SK-N-SH treated with all-trans-retinoic acid at 6 μM for 48 hours (cell line): ENCODE results near the gene SLC24A4.

Source experiments
- ATAC-seq: fragments of 200-7000 bp; cut with Tn5 transposase; 3 replicates; pipeline ENCODE4 v1.9.1; 2020; ENCODE audit warnings: mild to moderate bottlenecking, moderate library complexity
- ARNTL ChIP-seq: fragments of 450-650 bp; formaldehyde crosslinking; IDR thresholded peaks from 2 replicates; pipeline ENCODE4 v1.5.0; 2020; ENCODE audit warnings: low read depth, mild to moderate bottlenecking, moderate library complexity, borderline replicate concordance
- BACH2 ChIP-seq: fragments of 250-450 bp; sonication (Bioruptor Pico); IDR thresholded peaks from 2 replicates; pipeline ENCODE4 v1.9.0; 2021; ENCODE audit warnings: mild to moderate bottlenecking, borderline replicate concordance
- CREB5 ChIP-seq: fragments of 250-450 bp; sonication (Bioruptor Pico); IDR thresholded peaks from 2 replicates; pipeline ENCODE4 v1.5.1; 2020; ENCODE audit warnings: low read depth, mild to moderate bottlenecking, moderate library complexity
- CSDC2 ChIP-seq: fragments of 250-450 bp; sonication (Bioruptor Pico); IDR thresholded peaks from 2 replicates; pipeline ENCODE4 v1.5.0; 2020; ENCODE audit warnings: mild to moderate bottlenecking, moderate library complexity
- CSRNP3 ChIP-seq: fragments of 250-450 bp; sonication (Bioruptor Pico); IDR thresholded peaks from 2 replicates; pipeline ENCODE4 v1.5.1; 2021; ENCODE audit warnings: mild to moderate bottlenecking, moderate library complexity
- ESRRG ChIP-seq: fragments of 250-450 bp; sonication (Bioruptor Pico); IDR thresholded peaks from 2 replicates; pipeline ENCODE4 v1.6.1; 2021; ENCODE audit warnings: mild to moderate bottlenecking
- GLIS3 ChIP-seq: fragments of 250-450 bp; sonication (Bioruptor Pico); IDR thresholded peaks from 2 replicates; pipeline ENCODE4 v1.5.0; 2020; ENCODE audit warnings: mild to moderate bottlenecking, moderate library complexity
- ISL1 ChIP-seq: fragments of 250-450 bp; sonication (Bioruptor Pico); IDR thresholded peaks from 2 replicates; pipeline ENCODE4 v2.1.2; 2022; ENCODE audit warnings: mild to moderate bottlenecking, moderate library complexity
- OSR1 ChIP-seq: fragments of 250-450 bp; sonication (Bioruptor Pico); IDR thresholded peaks from 2 replicates; pipeline ENCODE4 v1.8.0; 2022; ENCODE audit warnings: moderate library complexity, mild to moderate bottlenecking, inconsistent platforms
- PATZ1 ChIP-seq: fragments of 250-450 bp; sonication (Bioruptor Pico); IDR thresholded peaks from 2 replicates; pipeline ENCODE4 v1.8.0; 2020; ENCODE audit warnings: mild to moderate bottlenecking, moderate library complexity, borderline replicate concordance
- POU6F1 ChIP-seq: fragments of 250-450 bp; sonication (Bioruptor Pico); IDR thresholded peaks from 2 replicates; pipeline ENCODE4 v1.8.0; 2021; ENCODE audit warnings: low read depth, mild to moderate bottlenecking, moderate library complexity, borderline replicate concordance
- PPARA ChIP-seq: fragments of 250-450 bp; sonication (Bioruptor Pico); IDR thresholded peaks from 2 replicates; pipeline ENCODE4 v1.5.0; 2020; ENCODE audit warnings: mild to moderate bottlenecking, borderline replicate concordance
- RARB ChIP-seq: fragments of 250-450 bp; sonication (Bioruptor Pico); IDR thresholded peaks from 2 replicates; pipeline ENCODE4 v1.8.0; 2021; ENCODE audit warnings: mild to moderate bottlenecking, moderate library complexity
- SNAI2 ChIP-seq: fragments of 250-450 bp; sonication (Bioruptor Pico); IDR thresholded peaks from 2 replicates; pipeline ENCODE4 v1.5.0; 2020; ENCODE audit warnings: mild to moderate bottlenecking, moderate library complexity
- TCF4 ChIP-seq: fragments of 250-450 bp; sonication (Bioruptor Pico); IDR thresholded peaks from 2 replicates; pipeline ENCODE4 v1.8.0; 2021; ENCODE audit warnings: mild to moderate bottlenecking, moderate library complexity, borderline replicate concordance
- TOX ChIP-seq: fragments of 250-450 bp; sonication (Bioruptor Pico); IDR thresholded peaks from 2 replicates; pipeline ENCODE4 v1.8.0; 2021; ENCODE audit warnings: mild to moderate bottlenecking, moderate library complexity, borderline replicate concordance
- ZC3H10 ChIP-seq: fragments of 250-450 bp; sonication (Bioruptor Pico); IDR thresholded peaks from 2 replicates; pipeline ENCODE4 v1.5.1; 2021; ENCODE audit warnings: mild to moderate bottlenecking, moderate library complexity
- ZFP30 ChIP-seq: fragments of 450-650 bp; formaldehyde crosslinking; IDR thresholded peaks from 2 replicates; pipeline ENCODE4 v1.5.0; 2022; ENCODE audit warnings: mild to moderate bottlenecking, moderate library complexity
- ZNF565 ChIP-seq: fragments of 450-650 bp; formaldehyde crosslinking; conservative IDR thresholded peaks from 2 replicates; pipeline ENCODE4 v1.5.0; 2020; ENCODE audit warnings: low read depth, mild to moderate bottlenecking, moderate library complexity
- ZNF70 ChIP-seq: fragments of 450-650 bp; formaldehyde crosslinking; IDR thresholded peaks from 2 replicates; pipeline ENCODE4 v1.5.0; 2020; ENCODE audit warnings: mild to moderate bottlenecking, moderate library complexity
- ZNF8 ChIP-seq: fragments of 450-650 bp; formaldehyde crosslinking; IDR thresholded peaks from 2 replicates; pipeline ENCODE4 v1.5.0; 2020; ENCODE audit warnings: mild to moderate bottlenecking, moderate library complexity
- TF ChIP-seq, protein P1 (sequence below): fragments of 250-450 bp; sonication (Bioruptor Pico); IDR thresholded peaks from 2 replicates; pipeline ENCODE4 v1.5.0; 2020; ENCODE audit warnings: mild to moderate bottlenecking, moderate library complexity

SLC24A4 gene

DNA sequence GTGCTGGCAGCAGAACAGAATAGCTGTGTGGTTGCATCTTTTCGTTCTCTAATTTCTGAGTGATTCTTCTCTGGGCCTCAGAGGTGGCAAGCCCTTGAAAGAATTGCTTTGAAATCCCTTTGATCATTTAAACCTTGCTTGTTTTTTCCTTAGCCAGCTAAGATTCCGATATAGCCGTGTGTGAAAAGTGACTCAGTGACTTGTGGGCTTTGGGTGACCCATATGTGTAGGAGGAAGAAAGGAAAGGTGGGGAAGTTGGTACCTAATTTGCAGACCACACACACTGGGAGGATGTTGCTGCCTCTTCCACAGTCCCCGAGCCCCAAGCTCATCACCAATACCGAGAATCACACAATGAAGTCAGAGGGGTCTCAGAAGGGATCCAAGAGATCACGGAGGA, 18.8 kb downstream of the SLC24A4 start:
- ATAC-seq, result no peak; the same call in 2 of the 3 replicates
- no peak for TF ChIP-seq ESRRG (CRISPR knock-in tag)
- no peak for TF ChIP-seq PPARA
- no peak for TF ChIP-seq RARB (CRISPR knock-in tag)
- no peak for TF ChIP-seq ZNF565 (CRISPR knock-in tag)
- no peak for TF ChIP-seq SNAI2 (CRISPR knock-in tag)
- no peak for TF ChIP-seq GLIS3 (CRISPR knock-in tag)
- no peak for TF ChIP-seq OSR1 (CRISPR knock-in tag)

DNA sequence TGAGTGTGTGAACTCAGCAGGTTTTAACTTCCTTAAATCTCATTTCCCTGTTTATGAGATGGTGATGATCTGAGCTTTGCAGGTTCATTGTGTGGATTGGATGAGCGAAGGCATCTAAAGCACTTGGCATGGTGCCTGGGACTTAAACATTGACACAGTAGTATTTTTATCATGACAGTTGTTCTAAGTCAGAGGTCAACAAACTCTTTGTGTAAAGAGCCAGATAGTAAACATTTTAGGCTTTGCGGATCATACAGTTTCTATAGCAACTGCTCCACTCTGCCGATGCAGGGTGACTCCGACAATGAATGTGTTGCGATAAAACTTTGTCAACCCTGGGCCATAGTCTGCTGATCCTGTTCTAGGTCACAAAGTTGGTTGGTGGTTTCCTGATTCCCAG, 25.2 kb downstream of the SLC24A4 start:
- ATAC-seq, result no peak
- TF ChIP-seq TOX (CRISPR knock-in tag) (no peak), PATZ1 (CRISPR knock-in tag) (no peak), POU6F1 (CRISPR knock-in tag) (no peak), TCF4 (no peak), ZFP30 (CRISPR knock-in tag) (no peak), ZNF70 (CRISPR knock-in tag) (no peak), CSDC2 (CRISPR knock-in tag) (no peak), RARB (CRISPR knock-in tag) (no peak), ZC3H10 (CRISPR knock-in tag) (no peak), PPARA (no peak), CREB5 (CRISPR knock-in tag) (no peak), ZNF565 (CRISPR knock-in tag) (no peak), ZNF8 (CRISPR knock-in tag) (no peak), BACH2 (CRISPR knock-in tag) (no peak)

- no peak for TF ChIP-seq ZNF8 (CRISPR knock-in tag)
- no peak for TF ChIP-seq PATZ1 (CRISPR knock-in tag)
- no peak for TF ChIP-seq ISL1 (CRISPR knock-in tag)
- no peak for TF ChIP-seq CSDC2 (CRISPR knock-in tag)
- no peak for TF ChIP-seq TOX (CRISPR knock-in tag)
- no peak for TF ChIP-seq ZC3H10 (CRISPR knock-in tag)
- TF ChIP-seq RARB (CRISPR knock-in tag), result no peak
- no peak for TF ChIP-seq SNAI2 (CRISPR knock-in tag)
- TF ChIP-seq ZNF565 (CRISPR knock-in tag), result no peak
- TF ChIP-seq PPARA, result no peak
- no peak for TF ChIP-seq CREB5 (CRISPR knock-in tag)
- no peak for TF ChIP-seq CSRNP3 (CRISPR knock-in tag)
- no peak for TF ChIP-seq ZFP30 (CRISPR knock-in tag)
- TF ChIP-seq, protein P1, sequence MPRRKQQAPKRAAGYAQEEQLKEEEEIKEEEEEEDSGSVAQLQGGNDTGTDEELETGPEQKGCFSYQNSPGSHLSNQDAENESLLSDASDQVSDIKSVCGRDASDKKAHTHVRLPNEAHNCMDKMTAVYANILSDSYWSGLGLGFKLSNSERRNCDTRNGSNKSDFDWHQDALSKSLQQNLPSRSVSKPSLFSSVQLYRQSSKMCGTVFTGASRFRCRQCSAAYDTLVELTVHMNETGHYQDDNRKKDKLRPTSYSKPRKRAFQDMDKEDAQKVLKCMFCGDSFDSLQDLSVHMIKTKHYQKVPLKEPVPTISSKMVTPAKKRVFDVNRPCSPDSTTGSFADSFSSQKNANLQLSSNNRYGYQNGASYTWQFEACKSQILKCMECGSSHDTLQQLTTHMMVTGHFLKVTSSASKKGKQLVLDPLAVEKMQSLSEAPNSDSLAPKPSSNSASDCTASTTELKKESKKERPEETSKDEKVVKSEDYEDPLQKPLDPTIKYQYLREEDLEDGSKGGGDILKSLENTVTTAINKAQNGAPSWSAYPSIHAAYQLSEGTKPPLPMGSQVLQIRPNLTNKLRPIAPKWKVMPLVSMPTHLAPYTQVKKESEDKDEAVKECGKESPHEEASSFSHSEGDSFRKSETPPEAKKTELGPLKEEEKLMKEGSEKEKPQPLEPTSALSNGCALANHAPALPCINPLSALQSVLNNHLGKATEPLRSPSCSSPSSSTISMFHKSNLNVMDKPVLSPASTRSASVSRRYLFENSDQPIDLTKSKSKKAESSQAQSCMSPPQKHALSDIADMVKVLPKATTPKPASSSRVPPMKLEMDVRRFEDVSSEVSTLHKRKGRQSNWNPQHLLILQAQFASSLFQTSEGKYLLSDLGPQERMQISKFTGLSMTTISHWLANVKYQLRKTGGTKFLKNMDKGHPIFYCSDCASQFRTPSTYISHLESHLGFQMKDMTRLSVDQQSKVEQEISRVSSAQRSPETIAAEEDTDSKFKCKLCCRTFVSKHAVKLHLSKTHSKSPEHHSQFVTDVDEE (CRISPR knock-in tag), result no peak
- no peak for TF ChIP-seq ARNTL (CRISPR knock-in tag)
- TF ChIP-seq, all 23 proteins: peak for 0
- no peak for ATAC-seq
These were observed 28.8 kb downstream of the SLC24A4 start for GRCh38 chr14:92351750-92352149.
